C4-2B (cell line): ENCODE data around the gene LSM11.

Experiments
- CTCF ChIP-seq: fragments of 450-650 bp; conservative IDR thresholded peaks from 2 replicates; pipeline ENCODE4 v1.5.1; 2017; ENCODE audit warnings: mild to moderate bottlenecking
- ZFX ChIP-seq: fragments of 450-650 bp; IDR thresholded peaks from 2 replicates; pipeline ENCODE4 v1.6.1; 2017

- no peak for TF ChIP-seq CTCF
- TF ChIP-seq ZFX: no peak
Measured at GRCh38 chr5:157714596-157714864, 29.0 kb upstream of the LSM11 start.
